GM10266 (cell line): ENCODE results near the gene HDAC4.

Experiments used
- DNase-seq: peaks from one replicate; pipeline ENCODE4 v3.0.0; 2012; ENCODE audit errors: extremely low spot score
- TF ChIP-seq, protein P1 (sequence below): IDR thresholded peaks from 2 replicates; pipeline ENCODE4 v1.5.1; 2012; ENCODE audit warnings: mild to moderate bottlenecking, low read depth; ENCODE audit not compliant: control insufficient read depth, insufficient read depth; ENCODE audit errors: missing control alignments

HDAC4 gene

DNA sequence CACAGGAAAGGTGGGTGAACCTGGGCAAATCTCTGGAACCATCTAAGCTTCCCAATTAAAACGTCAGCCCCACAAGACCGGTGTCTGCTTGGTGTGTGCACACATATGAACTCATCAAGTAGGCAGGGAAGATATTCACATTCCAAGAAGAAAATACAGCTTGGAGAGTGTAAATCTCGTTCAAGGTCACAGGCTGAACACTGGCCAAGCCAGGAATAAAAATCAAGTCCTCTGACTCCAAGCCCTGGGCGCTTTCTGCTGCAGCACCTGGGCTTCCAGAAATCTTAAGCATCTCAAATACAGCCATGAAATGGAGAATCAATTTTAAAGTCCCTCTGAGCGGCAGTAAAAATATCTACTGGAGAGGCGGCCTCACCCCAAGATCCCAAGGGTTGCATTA is 402.0 kb downstream of the HDAC4 start:
- no peak for DNase-seq
- TF ChIP-seq, protein P1, sequence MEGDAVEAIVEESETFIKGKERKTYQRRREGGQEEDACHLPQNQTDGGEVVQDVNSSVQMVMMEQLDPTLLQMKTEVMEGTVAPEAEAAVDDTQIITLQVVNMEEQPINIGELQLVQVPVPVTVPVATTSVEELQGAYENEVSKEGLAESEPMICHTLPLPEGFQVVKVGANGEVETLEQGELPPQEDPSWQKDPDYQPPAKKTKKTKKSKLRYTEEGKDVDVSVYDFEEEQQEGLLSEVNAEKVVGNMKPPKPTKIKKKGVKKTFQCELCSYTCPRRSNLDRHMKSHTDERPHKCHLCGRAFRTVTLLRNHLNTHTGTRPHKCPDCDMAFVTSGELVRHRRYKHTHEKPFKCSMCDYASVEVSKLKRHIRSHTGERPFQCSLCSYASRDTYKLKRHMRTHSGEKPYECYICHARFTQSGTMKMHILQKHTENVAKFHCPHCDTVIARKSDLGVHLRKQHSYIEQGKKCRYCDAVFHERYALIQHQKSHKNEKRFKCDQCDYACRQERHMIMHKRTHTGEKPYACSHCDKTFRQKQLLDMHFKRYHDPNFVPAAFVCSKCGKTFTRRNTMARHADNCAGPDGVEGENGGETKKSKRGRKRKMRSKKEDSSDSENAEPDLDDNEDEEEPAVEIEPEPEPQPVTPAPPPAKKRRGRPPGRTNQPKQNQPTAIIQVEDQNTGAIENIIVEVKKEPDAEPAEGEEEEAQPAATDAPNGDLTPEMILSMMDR, result no peak
